GM23248 (cell line): Measurements from ENCODE around the gene CORO2B.

Experiments used
- EZH2 ChIP-seq: fragments of 200-600 bp; sonication (generic); IDR thresholded peaks from 2 replicates; pipeline ENCODE4 v1.6.1; 2018; ENCODE audit warnings: antibody characterized with exemption, mild to moderate bottlenecking; ENCODE audit not compliant: insufficient read depth, poor library complexity, severe bottlenecking
- EZH2phosphoT487 ChIP-seq: fragments of 200-600 bp; sonication (generic); IDR thresholded peaks from 2 replicates; pipeline ENCODE4 v1.6.1; 2018; ENCODE audit warnings: antibody characterized with exemption, moderate library complexity, mild to moderate bottlenecking, low read depth; ENCODE audit not compliant: insufficient read depth

DNA sequence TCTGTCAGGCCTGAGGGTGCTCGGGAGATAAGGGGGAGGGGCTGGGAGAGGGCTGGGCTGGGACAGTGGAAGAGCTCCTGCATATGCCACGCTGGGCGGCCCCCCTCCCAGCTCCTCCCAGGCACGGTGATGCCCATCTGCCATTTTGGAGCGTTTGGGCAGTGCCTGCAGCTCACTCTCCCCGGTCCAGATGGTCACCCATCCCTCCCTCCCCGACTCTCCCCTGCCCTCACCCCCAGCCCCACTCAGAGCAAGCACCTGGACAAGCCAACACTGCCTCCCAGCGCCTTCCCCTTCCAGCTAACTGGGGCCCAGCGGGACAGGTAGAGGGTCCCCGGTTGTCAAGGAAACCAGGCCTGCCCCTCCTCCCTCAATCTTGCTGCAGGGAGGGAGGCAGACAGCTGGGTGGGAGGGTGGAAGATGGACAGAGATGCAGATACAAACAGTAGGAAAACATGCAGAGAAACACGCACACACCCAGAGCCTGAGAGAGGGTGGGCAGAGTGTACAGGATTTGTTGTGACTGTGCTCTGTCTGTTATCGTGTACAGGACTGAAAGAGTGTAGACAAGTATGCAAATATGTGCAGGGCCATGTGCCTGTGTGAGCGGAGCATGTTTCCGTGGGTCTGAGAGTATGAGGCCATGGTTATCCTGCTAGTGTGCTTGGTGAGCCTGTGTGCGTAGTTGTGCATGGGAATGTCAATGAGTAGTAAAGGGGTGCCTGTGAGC lies 17.5 kb upstream of the CORO2B start:
- TF ChIP-seq EZH2, result no peak
- TF ChIP-seq EZH2phosphoT487, result no peak
